ENCODE results near the gene DNASE1L3.

The DNASE1L3 gene

GRCh38 chr3:58176827-58177489 is 33.8 kb downstream of the DNASE1L3 start:
- DNase-seq = no peak

DNA sequence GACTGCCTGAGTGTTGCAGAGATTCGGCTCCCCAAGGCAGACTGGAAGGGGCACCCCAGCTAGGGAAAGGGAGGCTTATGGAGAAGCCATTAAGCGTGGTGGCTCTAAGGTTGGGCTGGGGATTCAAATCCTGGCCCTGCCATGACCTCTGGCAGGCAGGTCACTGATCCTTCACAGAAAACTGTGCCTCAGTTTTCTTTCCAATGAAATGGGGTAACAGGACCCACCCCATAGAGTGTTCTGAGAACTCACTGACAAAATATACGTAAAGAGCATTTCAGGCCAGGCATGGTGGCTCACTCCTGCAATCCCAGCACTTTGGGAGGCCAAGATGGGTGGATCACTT is 34.6 kb downstream of the DNASE1L3 start:
- DNase-seq = no peak

DNA sequence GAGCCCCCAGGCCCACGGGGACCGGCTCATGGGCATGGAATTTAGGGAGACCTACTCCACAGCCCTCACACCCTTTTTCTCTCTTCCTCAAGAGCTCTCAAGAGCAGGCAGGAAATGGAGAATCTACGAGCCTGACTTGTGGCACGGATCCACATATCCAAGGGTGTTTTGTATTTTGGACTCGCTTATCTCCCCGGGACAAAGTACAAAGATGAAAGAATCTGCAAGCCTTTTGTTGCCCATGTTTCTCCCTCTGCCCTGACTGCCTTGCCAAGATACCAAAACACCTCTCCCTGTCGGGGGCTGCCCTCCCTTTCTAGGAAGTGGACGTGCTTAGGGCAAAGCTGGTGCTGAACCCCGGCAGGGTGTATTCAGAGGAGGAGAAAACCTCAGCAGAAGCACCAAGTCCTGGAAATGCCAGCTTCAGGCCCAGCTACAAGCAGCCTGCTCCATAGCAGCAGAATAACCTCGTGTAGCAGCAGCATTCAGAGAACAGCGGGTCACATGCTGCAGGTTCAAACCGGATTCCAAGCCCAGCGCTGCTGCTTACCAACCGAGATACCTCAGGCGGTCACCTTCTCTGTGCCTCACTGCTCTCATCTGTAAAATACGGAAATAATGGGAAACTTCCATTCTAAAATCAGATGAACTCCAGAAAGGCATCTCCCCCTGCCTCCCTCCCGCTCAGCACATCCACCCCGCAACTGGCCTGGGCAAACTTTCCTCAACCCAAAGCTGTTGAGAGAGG is 35.2 kb downstream of the DNASE1L3 start:
- no peak for DNase-seq

DNA sequence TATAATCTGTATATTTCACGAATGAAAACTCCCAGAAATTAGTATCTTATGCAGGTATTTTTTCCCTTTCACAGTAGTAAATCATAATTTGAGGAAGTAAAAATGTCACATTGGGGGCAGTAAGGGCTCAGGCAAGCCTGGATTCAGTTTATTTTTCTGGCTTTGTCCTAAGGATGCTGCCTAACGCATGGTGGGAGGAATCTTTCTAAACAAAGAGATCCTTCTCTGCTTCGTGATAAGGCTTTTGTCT is 35.7 kb downstream of the DNASE1L3 start:
- DNase-seq = no peak

- DNase-seq = no peak
Observed at GRCh38 chr3:58173669-58174398, 36.9 kb downstream of the DNASE1L3 start.

GRCh38 chr3:58173029-58173668 is 37.6 kb downstream of the DNASE1L3 start:
- no peak for DNase-seq

DNA sequence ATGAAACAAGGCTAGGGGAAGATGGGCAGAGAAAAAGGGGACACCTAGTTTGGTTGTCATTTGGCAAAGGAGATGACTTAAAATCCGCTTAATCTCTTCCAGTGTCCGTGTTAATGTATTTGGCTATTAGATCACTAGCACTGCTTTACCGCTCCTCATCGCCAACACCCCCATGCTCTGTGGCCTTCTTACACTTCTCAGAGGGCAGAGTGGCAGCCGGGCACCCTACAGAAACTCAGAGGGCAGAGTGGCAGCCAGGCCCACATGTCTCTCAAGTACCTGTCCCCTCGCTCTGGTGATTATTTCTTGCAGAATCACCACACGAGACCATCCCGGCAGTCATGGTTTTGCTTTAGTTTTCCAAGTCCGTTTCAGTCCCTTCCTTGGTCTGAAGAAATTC is 39.6 kb downstream of the DNASE1L3 start:
- DNase-seq = no peak

GRCh38 chr3:58170376-58170775 is 40.4 kb downstream of the DNASE1L3 start:
- no peak for DNase-seq

DNA sequence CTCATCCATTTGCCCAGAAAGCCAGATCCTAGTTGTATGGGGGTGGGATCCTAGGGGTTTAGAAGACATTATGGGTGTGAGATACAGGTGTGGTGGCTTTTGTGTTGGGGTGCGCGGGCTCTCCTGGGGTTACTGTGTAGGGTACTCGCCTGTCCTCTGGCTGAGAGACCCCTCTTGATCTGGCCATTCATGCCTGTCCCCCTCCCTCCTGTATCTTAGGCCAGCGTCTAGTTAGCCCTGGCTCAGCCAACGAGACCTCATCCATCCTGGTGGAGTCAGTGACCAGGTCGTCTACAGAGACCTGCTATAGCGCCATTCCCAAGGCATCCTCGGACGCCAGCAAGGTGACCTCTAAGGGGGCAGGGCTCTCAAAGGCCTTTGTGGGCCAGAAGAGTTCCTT is 41.4 kb downstream of the DNASE1L3 start:
- DNase-seq = no peak

GRCh38 chr3:58168498-58168897 is 42.3 kb downstream of the DNASE1L3 start:
- DNase-seq = no peak

- DNase-seq = no peak
Observed at GRCh38 chr3:58167431-58168351, 43.1 kb downstream of the DNASE1L3 start.

GRCh38 chr3:58164906-58165821 is 45.6 kb downstream of the DNASE1L3 start:
- no peak for DNase-seq

GRCh38 chr3:58164199-58164879 is 46.4 kb downstream of the DNASE1L3 start:
- DNase-seq = no peak

DNA sequence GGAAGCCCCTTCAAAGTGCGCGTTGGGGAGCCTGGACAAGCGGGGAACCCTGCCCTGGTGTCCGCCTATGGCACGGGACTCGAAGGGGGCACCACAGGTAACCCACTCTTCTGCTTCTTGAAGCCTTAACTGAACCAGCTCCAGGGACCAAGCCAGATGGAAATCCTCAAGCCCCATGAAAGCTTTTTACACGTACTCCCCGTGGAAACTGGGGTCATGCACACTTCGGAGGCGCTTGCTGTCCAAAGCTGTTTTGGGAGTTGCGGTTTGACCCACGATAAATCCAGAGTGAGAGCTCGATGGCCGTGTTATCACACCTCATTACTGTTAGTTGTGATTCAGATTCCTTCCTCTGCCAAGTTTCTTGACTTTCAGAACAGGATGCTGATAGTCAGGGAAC is 47.5 kb downstream of the DNASE1L3 start:
- no peak for DNase-seq

DNA sequence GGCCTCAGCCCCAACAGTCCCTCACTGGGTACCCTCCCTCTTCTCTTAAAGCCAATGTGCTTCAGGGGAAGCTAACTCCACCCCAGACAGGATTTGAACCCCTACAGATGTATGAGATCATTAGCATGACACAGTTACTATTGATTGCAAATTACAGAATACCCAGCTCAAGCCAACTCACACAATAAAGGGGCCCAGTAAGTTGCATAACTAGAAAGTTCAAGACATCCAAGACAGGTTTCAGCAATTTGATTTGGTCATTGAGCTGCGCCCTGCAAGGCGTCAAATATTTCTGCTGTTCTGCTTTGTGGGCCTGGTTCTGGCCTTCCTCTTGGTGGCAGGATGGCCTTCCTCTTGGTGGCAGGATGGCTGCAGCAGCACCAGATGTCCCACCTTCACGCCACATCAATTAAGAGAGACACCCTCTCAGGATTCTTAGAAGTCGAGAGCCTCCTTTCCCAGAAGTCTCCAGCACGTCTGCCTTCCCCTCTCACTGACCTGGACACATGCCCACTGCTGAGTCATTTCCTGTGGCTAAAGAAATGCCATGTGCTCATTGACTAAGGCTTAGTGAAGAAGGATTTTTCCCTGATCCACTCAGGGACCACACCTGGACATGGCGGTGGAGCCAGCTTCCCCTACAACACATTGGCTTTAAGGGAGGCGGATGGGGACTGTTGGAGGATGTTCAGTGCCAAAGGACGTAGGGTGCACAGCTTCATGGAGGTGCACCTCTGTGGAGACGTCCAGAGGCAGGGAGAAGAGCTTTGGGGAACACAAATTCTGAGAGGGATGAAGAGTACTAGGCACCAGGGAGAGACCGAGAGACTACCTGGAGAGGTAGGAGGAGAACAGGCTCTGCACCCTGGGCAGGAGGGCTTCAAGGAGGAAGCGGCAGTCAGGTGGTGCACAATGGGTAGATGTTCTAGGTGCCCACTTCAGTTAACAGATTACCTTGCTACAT is 49.1 kb downstream of the DNASE1L3 start:
- no peak for DNase-seq

DNA sequence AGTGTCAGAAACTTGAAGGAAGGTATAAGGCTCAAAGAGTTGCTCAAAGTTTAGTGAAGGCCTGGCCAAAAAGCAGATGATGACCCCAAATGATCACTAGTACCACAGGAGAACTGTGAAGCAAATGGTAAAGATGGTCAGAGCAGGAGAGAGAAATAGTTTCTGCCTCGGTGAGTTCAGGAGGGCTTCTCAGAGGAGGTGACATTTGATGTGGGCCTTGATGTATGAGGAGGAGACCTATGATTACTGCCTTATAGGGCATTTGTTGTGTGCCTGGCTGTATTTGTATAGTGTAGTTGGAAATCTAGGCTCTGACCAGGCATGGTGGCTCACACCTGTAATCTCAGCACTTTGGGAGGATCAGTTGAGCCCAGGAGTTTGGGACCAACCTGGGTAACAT is 50.4 kb downstream of the DNASE1L3 start:
- no peak for DNase-seq

- DNase-seq = no peak
Observed at GRCh38 chr3:58158442-58159153, 52.2 kb downstream of the DNASE1L3 start.

DNA sequence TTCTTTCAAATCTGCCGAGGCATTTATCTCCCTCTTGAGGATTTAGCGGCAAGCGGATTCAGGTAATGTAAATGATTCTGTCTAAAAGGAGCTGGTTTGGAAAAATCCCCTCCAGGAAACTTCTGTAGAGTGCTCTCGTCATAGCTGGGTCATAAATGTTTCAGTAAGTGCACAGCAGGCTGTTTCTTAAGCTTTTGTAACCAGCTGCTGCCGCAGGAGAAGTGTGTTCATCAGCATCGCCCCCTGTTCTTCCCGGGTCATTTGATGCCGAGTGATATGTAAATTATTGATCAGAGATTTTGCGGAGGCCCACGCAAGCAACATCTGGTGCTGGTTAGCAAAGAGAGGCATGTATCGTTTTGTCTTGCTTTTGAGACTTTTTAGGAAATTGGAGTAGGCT is 53.1 kb downstream of the DNASE1L3 start:
- DNase-seq = no peak

DNA sequence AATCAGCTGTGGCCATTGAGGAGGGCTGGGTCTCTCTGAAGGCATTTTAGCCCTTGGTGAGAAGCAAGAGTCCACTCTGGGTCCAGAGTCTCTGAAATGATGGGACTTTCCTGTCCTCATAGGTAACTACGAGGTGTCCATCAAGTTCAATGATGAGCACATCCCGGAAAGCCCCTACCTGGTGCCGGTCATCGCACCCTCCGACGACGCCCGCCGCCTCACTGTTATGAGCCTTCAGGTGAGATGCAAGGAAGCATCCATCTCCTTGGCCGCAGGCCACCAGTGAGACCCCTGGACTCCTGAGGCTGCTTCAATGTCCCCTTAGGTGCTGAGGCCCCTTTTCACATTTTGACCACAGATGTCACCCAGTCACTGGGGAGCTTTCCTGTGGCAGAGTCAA is 54.9 kb downstream of the DNASE1L3 start:
- no peak for DNase-seq

Data from activated gamma-delta T cell (primary cell).